Measurements from ENCODE around the gene ALK.

Gene ALK

GRCh38 chr2:29706171-29706720, 215.1 kb downstream of the ALK start:
- DNase-seq: no peak

GRCh38 chr2:29705616-29706015, 215.8 kb downstream of the ALK start:
- no peak for DNase-seq

- no peak for DNase-seq
Measured at GRCh38 chr2:29703336-29703735, 218.1 kb downstream of the ALK start.

GRCh38 chr2:29702276-29702675, 219.1 kb downstream of the ALK start:
- no peak for DNase-seq

- no peak for DNase-seq
Measured at GRCh38 chr2:29700560-29700959, 220.8 kb downstream of the ALK start.

- no peak for DNase-seq
Measured at GRCh38 chr2:29699045-29699444, 222.3 kb downstream of the ALK start.

GRCh38 chr2:29698216-29698615, 223.2 kb downstream of the ALK start:
- DNase-seq: no peak

- no peak for DNase-seq
Measured at GRCh38 chr2:29697715-29698114, 223.7 kb downstream of the ALK start.

- DNase-seq: no peak
Measured at GRCh38 chr2:29697181-29697580, 224.2 kb downstream of the ALK start.

- DNase-seq: no peak
Measured at GRCh38 chr2:29694741-29695140, 226.6 kb downstream of the ALK start.

- DNase-seq: no peak
Measured at GRCh38 chr2:29691391-29691950, 229.9 kb downstream of the ALK start.

- no peak for DNase-seq
Measured at GRCh38 chr2:29689666-29690065, 231.7 kb downstream of the ALK start.

- no peak for DNase-seq
Measured at GRCh38 chr2:29688429-29688828, 233.0 kb downstream of the ALK start.

GRCh38 chr2:29687121-29687520, 234.3 kb downstream of the ALK start:
- DNase-seq: no peak

GRCh38 chr2:29676886-29677453, 244.4 kb downstream of the ALK start:
- DNase-seq: no peak

- DNase-seq: no peak
Measured at GRCh38 chr2:29664578-29664977, 256.8 kb downstream of the ALK start.

- DNase-seq: no peak
Measured at GRCh38 chr2:29663268-29663667, 258.1 kb downstream of the ALK start.

- DNase-seq: no peak
Measured at GRCh38 chr2:29662861-29663260, 258.5 kb downstream of the ALK start.

GRCh38 chr2:29660201-29660600, 261.2 kb downstream of the ALK start:
- DNase-seq: no peak

- no peak for DNase-seq
Measured at GRCh38 chr2:29659178-29659577, 262.2 kb downstream of the ALK start.

GRCh38 chr2:29657674-29658073, 263.7 kb downstream of the ALK start:
- no peak for DNase-seq

GRCh38 chr2:29655391-29656086, 265.8 kb downstream of the ALK start:
- no peak for DNase-seq

GRCh38 chr2:29650631-29651097, 270.7 kb downstream of the ALK start:
- no peak for DNase-seq

- DNase-seq: no peak
Measured at GRCh38 chr2:29644949-29645348, 276.4 kb downstream of the ALK start.
